GM12878 (cell line): ENCODE measurements around the gene ING4. TPM values are rescaled to one million over a fixed set of nuclear protein-coding genes. Genes with fewer than 3 reads are reported as not detected.

ENCODE experiments used
- ATAC-seq: fragments of 200-7000 bp; cut with Tn5 transposase; 3 replicates; pipeline ENCODE4 v1.9.1; 2020; ENCODE audit warnings: mild to moderate bottlenecking, moderate library complexity
- BruUV-seq: library from RNA; stranded (reverse); fragments of 400-500 nt; replicated peaks from 2 replicates; lab custom pipeline; 2021; lab: Mats Ljungman, UMichigan
- CTCF ChIA-PET: fragments of 300-600 bp; sonication (Branson Sonifier 250); formaldehyde crosslinking; extraction: SDS; loops from one replicate; lab custom pipeline; 2021; ENCODE audit warnings: inconsistent platforms; lab: Yijun Ruan, JAX
- POLR2A ChIA-PET: fragments of 350-600 bp; formaldehyde crosslinking; extraction: SDS; loops from one replicate; lab custom pipeline; 2021; ENCODE audit warnings: inconsistent platforms; lab: Charles Lee
- RAD21 ChIA-PET: fragments of 300-600 bp; sonication (Branson Sonifier 250); formaldehyde crosslinking; loops from one replicate; lab custom pipeline; 2023; ENCODE audit warnings: antibody characterized with exemption; ENCODE audit not compliant: unreplicated experiment; lab: Charles Lee
- SMC1A ChIA-PET: fragments of 300-600 bp; sonication (Branson Sonifier 250); formaldehyde crosslinking; loops from one replicate; lab custom pipeline; 2023; ENCODE audit not compliant: unreplicated experiment, uncharacterized antibody; lab: Charles Lee
- DNase-seq: peaks from one replicate; pipeline ENCODE4 v3.0.0-alpha.2; 2011; ENCODE audit warnings: low read depth, low spot score
- FAIRE-seq: peaks from 3 replicates; lab custom pipeline; 2011; peaks lifted over from hg19 to GRCh38; lab: Jason Lieb, UNC
- H2AFZ ChIP-seq: 2 replicates; pipeline ENCODE4 v1.6.0; 2011; ENCODE audit warnings: low read depth, low read length, control low read depth; ENCODE audit not compliant: control insufficient read depth
- H3K27ac ChIP-seq: 2 replicates; pipeline ENCODE4 v1.5.1; 2011; ENCODE audit warnings: control low read depth; ENCODE audit not compliant: control insufficient read depth, insufficient read depth
- H3K27me3 ChIP-seq, 2 experiments: replicated peaks in 1 of 2; 2 replicates each; pipeline versions ENCODE4 v1.6.0 to v1.6.1; 2011; ENCODE audit warnings: low read length in 1 of 2; ENCODE audit not compliant: control insufficient read depth in 2 of 2, insufficient read depth in 2 of 2
- H3K36me3 ChIP-seq, 2 experiments: 2 replicates each; pipeline ENCODE4 v1.5.1; 2011; ENCODE audit warnings: low read length in 1 of 2; ENCODE audit not compliant: control insufficient read depth in 2 of 2, insufficient read depth in 2 of 2
- H3K4me1 ChIP-seq: 2 replicates; pipeline ENCODE4 v1.6.1; 2011; ENCODE audit warnings: mild to moderate bottlenecking, low read length, moderate library complexity, mixed read lengths; ENCODE audit not compliant: control insufficient read depth, insufficient read depth
- H3K4me2 ChIP-seq: 2 replicates; pipeline ENCODE4 v1.6.0; 2011; ENCODE audit warnings: control low read depth; ENCODE audit not compliant: control insufficient read depth, insufficient read depth
- H3K4me3 ChIP-seq: fragments of 200-600 bp; sonication (generic); 2 replicates; pipeline ENCODE4 v1.5.1; 2016
- H3K79me2 ChIP-seq: 2 replicates; pipeline ENCODE4 v1.6.0; 2011; ENCODE audit warnings: low read length; ENCODE audit not compliant: control insufficient read depth, insufficient read depth
- H3K9ac ChIP-seq: 2 replicates; pipeline ENCODE4 v1.8.0; 2011; ENCODE audit warnings: low read length, control low read depth, mixed read lengths; ENCODE audit not compliant: control insufficient read depth, insufficient read depth
- H3K9me3 ChIP-seq: replicated peaks from 3 replicates; pipeline ENCODE4 v1.5.1; 2011; ENCODE audit warnings: mild to moderate bottlenecking, low read length; ENCODE audit not compliant: control insufficient read depth, insufficient read depth
- H4K20me1 ChIP-seq: 2 replicates; pipeline ENCODE4 v1.6.0; 2011; ENCODE audit not compliant: control insufficient read depth, insufficient read depth
- HDGF ChIP-seq: fragments of 450-650 bp; IDR thresholded peaks from 2 replicates; pipeline ENCODE4 v1.6.1; 2016; ENCODE audit warnings: antibody characterized with exemption
- MEF2B ChIP-seq: fragments of 450-650 bp; IDR thresholded peaks from 2 replicates; pipeline ENCODE4 v1.6.1; 2018; ENCODE audit warnings: mild to moderate bottlenecking, moderate library complexity; ENCODE audit not compliant: partially characterized antibody, poor library complexity, severe bottlenecking
- POLR2AphosphoS2 ChIP-seq: IDR thresholded peaks from 2 replicates; pipeline ENCODE4 v1.6.1; 2011; ENCODE audit warnings: low read depth, mild to moderate bottlenecking, low read length, improper control_type of control experiment, moderate library complexity
- RUNX3 ChIP-seq: IDR thresholded peaks from 2 replicates; pipeline ENCODE4 v1.6.1; 2012; ENCODE audit warnings: low read length, inconsistent platforms
- TCF12 ChIP-seq: IDR thresholded peaks from 2 replicates; pipeline ENCODE4 v1.6.1; 2011; ENCODE audit warnings: low read depth, mild to moderate bottlenecking, low read length
- TCF3 ChIP-seq: IDR thresholded peaks from 2 replicates; pipeline ENCODE4 v1.6.1; 2012; ENCODE audit warnings: low read depth, mild to moderate bottlenecking, low read length, borderline replicate concordance; ENCODE audit not compliant: insufficient read depth
- WGBS: methylation state at CpG from one replicate; pipeline ENCODE4 v1.1.6; 2016; ENCODE audit warnings: low lambda C conversion rate; ENCODE audit not compliant: insufficient replicate concordance, insufficient coverage; ENCODE audit errors: missing lambda C conversion rate; 5-methylcytosine and 5-hydroxymethylcytosine counted together
- in situ Hi-C: fragments of 300-500 bp; cut with MboI; formaldehyde crosslinking; loops from 9 replicates; pipeline ENCODE4 v1.14.3; 2018; ENCODE audit warnings: mixed read lengths
- intact Hi-C: fragments of 100-400 bp; cut with micrococcal nuclease; formaldehyde crosslinking; loops from one replicate; pipeline ENCODE4 v1.14.2; 2022; ENCODE audit not compliant: unreplicated experiment
- polyA plus RNA-seq, 11 experiments: library from polyadenylated mRNA; depleted of rRNA in 4 of 11; unstranded in 6 of 11; stranded (reverse) in 5 of 11; fragments of >200 nt; fragmentation: Nextera tagmentation in 4 of 11; fragmentation: Illumina TruSeq in 1 of 11; extraction: Ambion mirVana in 4 of 11; extraction: Trizol in 1 of 11; gene quantifications; 1 replicate in 1 of 11; 2 replicates in 10 of 11; pipeline versions ENCODE4 v1.2.1 to v1.2.3, GENCODE V29; 2011 to 2016; ENCODE audit warnings: inconsistent platforms in 2 of 11, missing spikeins in 2 of 11, low read depth in 1 of 11
- total RNA-seq, 4 experiments: library from RNA; depleted of rRNA in 3 of 4; stranded (reverse); fragments of >200 nt in 3 of 4; fragmentation: Illumina TruSeq in 1 of 4; extraction: Trizol in 1 of 4; gene quantifications; 2 replicates each; pipeline versions ENCODE4 v1.2.1 to v1.2.3, GENCODE V29; 2013 to 2021

Gene ING4
- total and polyA plus RNA-seq, 10 of the 15 experiments (the other 5 are each of a cell fraction or from before 2014, with no cell fraction given) = 7.2 to 53.9 (median 21.8) TPM

GRCh38 chr12:6603095-6603567, 59.8 kb downstream of the ING4 start:
- in situ Hi-C loops = no loop called here
- no peak for FAIRE-seq
- peak overlapping the region; percentile 41; the same call in 1 of the 2 replicates for H3K9ac ChIP-seq
- POLR2A ChIA-PET = interaction anchor here (1.1 to 1.7 kb wide), 9 partner anchors 10 to 249 kb away, joined by 3 to 8 read pairs (median 4); partner anchors contain the start of genes USP5, VAMP1 and ZNF384
- RAD21 ChIA-PET = interaction anchor here (0.6 to 1.5 kb wide), 5 partner anchors 17 to 93 kb away, joined by 3 to 5 read pairs (median 3); no protein-coding TSS in a partner anchor
- H3K27me3 ChIP-seq = no peaks in the 10 kb centered on the region
- TF ChIP-seq HDGF (peak; percentile 36; the same call in 1 of the 2 replicates), MEF2B (peak; percentile 76), POLR2AphosphoS2 (0 out of 2 replicates have a peak, but pooled peaks have one; percentile 13), RUNX3 (peak; percentile 20; the same call in 1 of the 2 replicates), TCF3 (no peak), TCF12 (0 out of 2 replicates have a peak, but pooled peaks have one; percentile 17)
- TF ChIP-seq, all 136 proteins: peak for 5
- CTCF ChIA-PET = interaction anchor here (0.8 to 4.9 kb wide), 12 partner anchors 13 to 86 kb away, joined by 3 to 43 read pairs (median 4); partner anchors contain the start of gene ZNF384
- peak overlapping the region; percentile 99; the same call in 1 of the 2 replicates for H3K4me3 ChIP-seq
- intact Hi-C loops = no loop called here
- peak overlapping the region; percentile 13; the same call in 1 of the 2 replicates for H3K27ac ChIP-seq
- H3K4me2 ChIP-seq = peak overlapping the region; percentile 72
- BruUV-seq = no TSS peak
- H3K36me3 ChIP-seq = peaks cover 25 to 33% of the 10 kb centered on the region in 2 experiments
- peaks cover 14% of the 10 kb centered on the region for H4K20me1 ChIP-seq
- no peak for DNase-seq
- peaks cover 49% of the 10 kb centered on the region for H3K79me2 ChIP-seq
- SMC1A ChIA-PET = interaction anchor here (0.8 to 2.7 kb wide), 10 partner anchors 10 to 93 kb away, joined by 3 to 12 read pairs (median 4); no protein-coding TSS in a partner anchor
- no peaks in the 10 kb centered on the region for H3K9me3 ChIP-seq
- WGBS = 41% methylated on average over 4 of the region's 6 CpGs
- H2AFZ ChIP-seq = no peak overlapping the region
- H3K4me1 ChIP-seq = peaks cover 20% of the 10 kb centered on the region
- 0 out of 3 replicates have a peak, but pooled peaks have one; percentile 4 for ATAC-seq
